ENCODE measurements around the gene DPAGT1. TPM values are rescaled to one million over a fixed set of nuclear protein-coding genes. Genes with fewer than 3 reads are reported as not detected.
A peak's percentile ranks its signal among the peaks of the same experiment; 100 is the strongest.

Gene DPAGT1
- total RNA-seq, 1 experiment from 2014 or later = 63.5 TPM

DNA sequence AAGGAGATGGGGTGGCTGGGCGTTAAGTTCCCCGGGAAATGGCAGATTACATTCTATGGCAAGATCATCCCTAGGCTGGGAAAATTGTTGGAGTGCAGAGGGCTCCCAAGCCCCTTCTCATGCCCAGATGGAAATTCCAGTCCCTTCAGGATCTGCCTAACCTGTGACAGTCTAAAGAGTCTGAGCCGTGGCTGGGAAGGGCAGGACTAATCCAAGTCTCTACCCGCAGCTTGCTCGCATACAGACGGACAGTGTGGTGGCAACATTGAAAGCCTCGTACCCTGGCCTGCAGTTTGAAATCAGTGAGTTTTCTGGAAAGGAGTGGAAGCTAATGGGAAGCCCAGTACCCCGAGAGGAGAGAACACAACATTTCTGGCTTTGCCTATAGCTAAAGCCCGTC lies 13.2 kb downstream of the DPAGT1 start:
- H3K4me1 Mint-ChIP-seq = peaks cover 15% of the 10 kb centered on the region
- TF ChIP-seq, protein P1, sequence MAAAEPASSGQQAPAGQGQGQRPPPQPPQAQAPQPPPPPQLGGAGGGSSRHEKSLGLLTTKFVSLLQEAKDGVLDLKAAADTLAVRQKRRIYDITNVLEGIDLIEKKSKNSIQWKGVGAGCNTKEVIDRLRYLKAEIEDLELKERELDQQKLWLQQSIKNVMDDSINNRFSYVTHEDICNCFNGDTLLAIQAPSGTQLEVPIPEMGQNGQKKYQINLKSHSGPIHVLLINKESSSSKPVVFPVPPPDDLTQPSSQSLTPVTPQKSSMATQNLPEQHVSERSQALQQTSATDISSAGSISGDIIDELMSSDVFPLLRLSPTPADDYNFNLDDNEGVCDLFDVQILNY (CRISPR knock-in tag; IDR thresholded peaks at IDR 0.05) = no peak
- TF ChIP-seq, protein P2, sequence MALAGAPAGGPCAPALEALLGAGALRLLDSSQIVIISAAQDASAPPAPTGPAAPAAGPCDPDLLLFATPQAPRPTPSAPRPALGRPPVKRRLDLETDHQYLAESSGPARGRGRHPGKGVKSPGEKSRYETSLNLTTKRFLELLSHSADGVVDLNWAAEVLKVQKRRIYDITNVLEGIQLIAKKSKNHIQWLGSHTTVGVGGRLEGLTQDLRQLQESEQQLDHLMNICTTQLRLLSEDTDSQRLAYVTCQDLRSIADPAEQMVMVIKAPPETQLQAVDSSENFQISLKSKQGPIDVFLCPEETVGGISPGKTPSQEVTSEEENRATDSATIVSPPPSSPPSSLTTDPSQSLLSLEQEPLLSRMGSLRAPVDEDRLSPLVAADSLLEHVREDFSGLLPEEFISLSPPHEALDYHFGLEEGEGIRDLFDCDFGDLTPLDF (CRISPR knock-in tag; IDR thresholded peaks at IDR 0.05) = no peak
- TF ChIP-seq PRDM15 (CRISPR knock-in tag; IDR thresholded peaks at IDR 0.05) (no peak), ZNF671 (CRISPR knock-in tag; IDR thresholded peaks at IDR 0.05) (no peak), ARID4B (CRISPR knock-in tag; IDR thresholded peaks at IDR 0.05; ENCODE audit: borderline replicate concordance) (no peak), KAT7 (CRISPR knock-in tag; IDR thresholded peaks at IDR 0.05; ENCODE audit: borderline replicate concordance) (no peak), ZNF121 (CRISPR knock-in tag; IDR thresholded peaks at IDR 0.05) (no peak), TEAD4 (CRISPR knock-in tag; IDR thresholded peaks at IDR 0.05) (no peak), CREM (CRISPR knock-in tag; IDR thresholded peaks at IDR 0.05) (no peak), ATF2 (CRISPR knock-in tag; IDR thresholded peaks at IDR 0.05; ENCODE audit: borderline replicate concordance, low read depth) (no peak), MXD4 (CRISPR knock-in tag; IDR thresholded peaks at IDR 0.05; ENCODE audit: borderline replicate concordance) (no peak), NFYB (CRISPR knock-in tag; conservative IDR thresholded peaks at IDR 0.05; ENCODE audit: low read depth) (no peak), SMAD3 (CRISPR knock-in tag; IDR thresholded peaks at IDR 0.05; ENCODE audit: borderline replicate concordance) (no peak), TEAD1 (CRISPR knock-in tag; IDR thresholded peaks at IDR 0.05) (no peak)
- TF ChIP-seq, protein P3, sequence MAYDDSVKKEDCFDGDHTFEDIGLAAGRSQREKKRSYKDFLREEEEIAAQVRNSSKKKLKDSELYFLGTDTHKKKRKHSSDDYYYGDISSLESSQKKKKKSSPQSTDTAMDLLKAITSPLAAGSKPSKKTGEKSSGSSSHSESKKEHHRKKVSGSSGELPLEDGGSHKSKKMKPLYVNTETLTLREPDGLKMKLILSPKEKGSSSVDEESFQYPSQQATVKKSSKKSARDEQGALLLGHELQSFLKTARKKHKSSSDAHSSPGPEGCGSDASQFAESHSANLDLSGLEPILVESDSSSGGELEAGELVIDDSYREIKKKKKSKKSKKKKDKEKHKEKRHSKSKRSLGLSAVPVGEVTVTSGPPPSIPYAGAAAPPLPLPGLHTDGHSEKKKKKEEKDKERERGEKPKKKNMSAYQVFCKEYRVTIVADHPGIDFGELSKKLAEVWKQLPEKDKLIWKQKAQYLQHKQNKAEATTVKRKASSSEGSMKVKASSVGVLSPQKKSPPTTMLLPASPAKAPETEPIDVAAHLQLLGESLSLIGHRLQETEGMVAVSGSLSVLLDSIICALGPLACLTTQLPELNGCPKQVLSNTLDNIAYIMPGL (CRISPR knock-in tag; IDR thresholded peaks at IDR 0.05) = no peak
- TF ChIP-seq, protein P4, sequence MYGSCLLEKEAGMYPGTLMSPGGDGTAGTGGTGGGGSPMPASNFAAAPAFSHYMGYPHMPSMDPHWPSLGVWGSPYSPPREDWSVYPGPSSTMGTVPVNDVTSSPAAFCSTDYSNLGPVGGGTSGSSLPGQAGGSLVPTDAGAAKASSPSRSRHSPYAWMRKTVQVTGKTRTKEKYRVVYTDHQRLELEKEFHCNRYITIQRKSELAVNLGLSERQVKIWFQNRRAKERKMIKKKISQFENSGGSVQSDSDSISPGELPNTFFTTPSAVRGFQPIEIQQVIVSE (CRISPR knock-in tag; IDR thresholded peaks at IDR 0.05; ENCODE audit: borderline replicate concordance) = no peak
- TF ChIP-seq, protein P5, sequence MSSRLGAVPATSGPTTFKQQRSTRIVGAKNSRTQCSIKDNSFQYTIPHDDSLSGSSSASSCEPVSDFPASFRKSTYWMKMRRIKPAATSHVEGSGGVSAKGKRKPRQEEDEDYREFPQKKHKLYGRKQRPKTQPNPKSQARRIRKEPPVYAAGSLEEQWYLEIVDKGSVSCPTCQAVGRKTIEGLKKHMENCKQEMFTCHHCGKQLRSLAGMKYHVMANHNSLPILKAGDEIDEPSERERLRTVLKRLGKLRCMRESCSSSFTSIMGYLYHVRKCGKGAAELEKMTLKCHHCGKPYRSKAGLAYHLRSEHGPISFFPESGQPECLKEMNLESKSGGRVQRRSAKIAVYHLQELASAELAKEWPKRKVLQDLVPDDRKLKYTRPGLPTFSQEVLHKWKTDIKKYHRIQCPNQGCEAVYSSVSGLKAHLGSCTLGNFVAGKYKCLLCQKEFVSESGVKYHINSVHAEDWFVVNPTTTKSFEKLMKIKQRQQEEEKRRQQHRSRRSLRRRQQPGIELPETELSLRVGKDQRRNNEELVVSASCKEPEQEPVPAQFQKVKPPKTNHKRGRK (CRISPR knock-in tag; IDR thresholded peaks at IDR 0.05; ENCODE audit: borderline replicate concordance) = no peak
- CTCF ChIA-PET = interaction anchor here (0.6 kb wide), 1 partner anchor 56 kb away, joined by 5 read pairs; no protein-coding TSS in a partner anchor
- H3K9me3 Mint-ChIP-seq = no peaks in the 10 kb centered on the region
- POLR2A ChIA-PET = no interaction called here
- peak overlapping the region; percentile 47; the same call in 1 of the 2 replicates for H3K27ac Mint-ChIP-seq
- H3K36me3 Mint-ChIP-seq = peaks cover 15% of the 10 kb centered on the region
- no peak for ATAC-seq
- no peaks in the 10 kb centered on the region for H3K27me3 Mint-ChIP-seq (ENCODE audit: low read depth)
- no peak for DNase-seq (ENCODE audit: low spot score)
- no peak overlapping the region for H3K4me3 Mint-ChIP-seq

All from WTC11 (cell line).